GM18511 (cell line): ENCODE results near the gene RFX4.
"Not testable (repeated sequence)": the region's sequence is repeated elsewhere in the genome, so short reads cannot be mapped to it uniquely, and the experiment has no call there.

Experiments used
- ATAC-seq: cut with Tn5 transposase; IDR thresholded peaks from one replicate; pipeline ENCODE4 v1.9.1; 2021; ENCODE audit warnings: mild to moderate bottlenecking, moderate library complexity; ENCODE audit not compliant: unreplicated experiment

Gene RFX4

GRCh38 chr12:106685381-106685780, 102.6 kb downstream of the RFX4 start:
- no peak for ATAC-seq

GRCh38 chr12:106687672-106688071, 104.9 kb downstream of the RFX4 start:
- no peak for ATAC-seq

GRCh38 chr12:106690569-106691305, 107.9 kb downstream of the RFX4 start:
- ATAC-seq: no peak

GRCh38 chr12:106692033-106692432, 109.2 kb downstream of the RFX4 start:
- ATAC-seq: not testable (repeated sequence)

GRCh38 chr12:106692896-106693820, 110.4 kb downstream of the RFX4 start:
- ATAC-seq: no peak

- ATAC-seq: no peak
These were observed 113.3 kb downstream of the RFX4 start for GRCh38 chr12:106696071-106696470.

GRCh38 chr12:106696681-106697417, 114.0 kb downstream of the RFX4 start:
- no peak for ATAC-seq

- ATAC-seq: no peak
These were observed 121.3 kb downstream of the RFX4 start for GRCh38 chr12:106704081-106704480.

- ATAC-seq: no peak
These were observed 123.2 kb downstream of the RFX4 start for GRCh38 chr12:106705971-106706370.

- ATAC-seq: no peak
These were observed 126.3 kb downstream of the RFX4 start for GRCh38 chr12:106709068-106709511.

GRCh38 chr12:106710143-106710893, 127.5 kb downstream of the RFX4 start:
- no peak for ATAC-seq

GRCh38 chr12:106711316-106711715, 128.5 kb downstream of the RFX4 start:
- ATAC-seq: no peak

- ATAC-seq: no peak
These were observed 130.0 kb downstream of the RFX4 start for GRCh38 chr12:106712768-106713167.

GRCh38 chr12:106714926-106715325, 132.1 kb downstream of the RFX4 start:
- no peak for ATAC-seq

GRCh38 chr12:106715582-106715981, 132.8 kb downstream of the RFX4 start:
- no peak for ATAC-seq

- ATAC-seq: no peak
These were observed 134.9 kb downstream of the RFX4 start for GRCh38 chr12:106717673-106718072.

- ATAC-seq: no peak
These were observed 137.1 kb downstream of the RFX4 start for GRCh38 chr12:106719879-106720278.

- no peak for ATAC-seq
These were observed 137.9 kb downstream of the RFX4 start for GRCh38 chr12:106720696-106721095.

GRCh38 chr12:106721915-106722314, 139.1 kb downstream of the RFX4 start:
- no peak for ATAC-seq

GRCh38 chr12:106722837-106723236, 140.0 kb downstream of the RFX4 start:
- ATAC-seq: no peak
